Breast epithelium (tissue), 4 donors: ENCODE measurements around the gene TLE1. TPM values are rescaled to one million over a fixed set of nuclear protein-coding genes. Genes with fewer than 3 reads are reported as not detected.

Source experiments
- DNase-seq, 2 donors: peaks; one replicate each; pipeline ENCODE4 v3.0.0-alpha.2; 2019; ENCODE audit warnings: low spot score in 2 of 2
- H3K27ac ChIP-seq, 2 donors: fragments of 200-600 bp; sonication (generic) in 1 of 2; one replicate each; pipeline ENCODE4 v1.5.1; 2016 to 2019; ENCODE audit warnings: mild to moderate bottlenecking in 1 of 2
- H3K27me3 ChIP-seq, 2 donors: fragments of 200-600 bp; sonication (generic) in 1 of 2; one replicate each; pipeline versions ENCODE4 v1.5.1 to v1.6.0; 2017 to 2019; ENCODE audit warnings: control low read depth in 1 of 2, mild to moderate bottlenecking in 1 of 2
- H3K36me3 ChIP-seq: fragments of 200-600 bp; one replicate; pipeline ENCODE4 v1.5.1; 2019
- H3K4me1 ChIP-seq, 2 donors: fragments of 200-600 bp; sonication (generic); one replicate each; pipeline ENCODE4 v1.5.1; 2016 to 2019; ENCODE audit warnings: control low read depth in 1 of 2
- H3K4me3 ChIP-seq, 3 donors: fragments of 200-600 bp; sonication (generic); 1 replicate in 2 of 3; 2 replicates in 1 of 3; pipeline ENCODE4 v1.5.1; 2016 to 2019; ENCODE audit warnings: mild to moderate bottlenecking in 3 of 3, moderate library complexity in 2 of 3
- H3K9me3 ChIP-seq, 2 donors: fragments of 200-600 bp; sonication (generic) in 1 of 2; one replicate each; pipeline ENCODE4 v1.5.1; 2016 to 2019; ENCODE audit warnings: control low read depth in 1 of 2
- POLR2A ChIP-seq: fragments of 450-650 bp; IDR thresholded peaks from one replicate; pipeline ENCODE4 v1.6.1; 2016; ENCODE audit warnings: antibody characterized with exemption, mild to moderate bottlenecking, moderate library complexity
- POLR2AphosphoS5 ChIP-seq, 3 donors: sonication (generic); formaldehyde crosslinking; IDR thresholded peaks; one replicate each; pipeline ENCODE4 v1.6.1; 2017; ENCODE audit warnings: antibody characterized with exemption in 3 of 3
- intact Hi-C: fragments of 100-400 bp; cut with DNase I; formaldehyde crosslinking; loops from one replicate; pipeline ENCODE4 v1.15.1; 2023; ENCODE audit warnings: low total_unique reads
- total RNA-seq, 3 donors: library from RNA; depleted of rRNA; stranded (reverse); fragments of >200 nt; gene quantifications; one replicate each; pipeline ENCODE4 v1.1.0, GENCODE V29; 2016
- TF ChIP-seq, protein P1 (sequence below), 3 donors: fragments of 450-650 bp; IDR thresholded peaks; one replicate each; pipeline ENCODE4 v1.5.1; 2016 to 2017; ENCODE audit warnings: antibody characterized with exemption in 3 of 3, mild to moderate bottlenecking in 3 of 3, moderate library complexity in 3 of 3

TLE1 gene
- total RNA-seq, 3 donors from 2014 or later: 41.1 to 52.1 (median 47.4) TPM

GRCh38 chr9:81537964-81538363 is 151.4 kb downstream of the TLE1 start:
- no peak overlapping the region for H3K27ac ChIP-seq
- H3K4me3 ChIP-seq: no peak overlapping the region
- no peaks in the 10 kb centered on the region for H3K36me3 ChIP-seq
- TF ChIP-seq POLR2A (no peak), POLR2AphosphoS5 (IDR thresholded peaks at IDR 0.05) (no peak)
- TF ChIP-seq, protein P1, sequence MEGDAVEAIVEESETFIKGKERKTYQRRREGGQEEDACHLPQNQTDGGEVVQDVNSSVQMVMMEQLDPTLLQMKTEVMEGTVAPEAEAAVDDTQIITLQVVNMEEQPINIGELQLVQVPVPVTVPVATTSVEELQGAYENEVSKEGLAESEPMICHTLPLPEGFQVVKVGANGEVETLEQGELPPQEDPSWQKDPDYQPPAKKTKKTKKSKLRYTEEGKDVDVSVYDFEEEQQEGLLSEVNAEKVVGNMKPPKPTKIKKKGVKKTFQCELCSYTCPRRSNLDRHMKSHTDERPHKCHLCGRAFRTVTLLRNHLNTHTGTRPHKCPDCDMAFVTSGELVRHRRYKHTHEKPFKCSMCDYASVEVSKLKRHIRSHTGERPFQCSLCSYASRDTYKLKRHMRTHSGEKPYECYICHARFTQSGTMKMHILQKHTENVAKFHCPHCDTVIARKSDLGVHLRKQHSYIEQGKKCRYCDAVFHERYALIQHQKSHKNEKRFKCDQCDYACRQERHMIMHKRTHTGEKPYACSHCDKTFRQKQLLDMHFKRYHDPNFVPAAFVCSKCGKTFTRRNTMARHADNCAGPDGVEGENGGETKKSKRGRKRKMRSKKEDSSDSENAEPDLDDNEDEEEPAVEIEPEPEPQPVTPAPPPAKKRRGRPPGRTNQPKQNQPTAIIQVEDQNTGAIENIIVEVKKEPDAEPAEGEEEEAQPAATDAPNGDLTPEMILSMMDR (IDR thresholded peaks at IDR 0.05): no peak
- no peaks in the 10 kb centered on the region for H3K27me3 ChIP-seq
- no peak for DNase-seq
- no peaks in the 10 kb centered on the region for H3K9me3 ChIP-seq
- intact Hi-C loops: no loop called here
- no peaks in the 10 kb centered on the region for H3K4me1 ChIP-seq

- H3K9me3 ChIP-seq: no peaks in the 10 kb centered on the region
Measured at GRCh38 chr9:81536242-81537025, 152.9 kb downstream of the TLE1 start.

DNA sequence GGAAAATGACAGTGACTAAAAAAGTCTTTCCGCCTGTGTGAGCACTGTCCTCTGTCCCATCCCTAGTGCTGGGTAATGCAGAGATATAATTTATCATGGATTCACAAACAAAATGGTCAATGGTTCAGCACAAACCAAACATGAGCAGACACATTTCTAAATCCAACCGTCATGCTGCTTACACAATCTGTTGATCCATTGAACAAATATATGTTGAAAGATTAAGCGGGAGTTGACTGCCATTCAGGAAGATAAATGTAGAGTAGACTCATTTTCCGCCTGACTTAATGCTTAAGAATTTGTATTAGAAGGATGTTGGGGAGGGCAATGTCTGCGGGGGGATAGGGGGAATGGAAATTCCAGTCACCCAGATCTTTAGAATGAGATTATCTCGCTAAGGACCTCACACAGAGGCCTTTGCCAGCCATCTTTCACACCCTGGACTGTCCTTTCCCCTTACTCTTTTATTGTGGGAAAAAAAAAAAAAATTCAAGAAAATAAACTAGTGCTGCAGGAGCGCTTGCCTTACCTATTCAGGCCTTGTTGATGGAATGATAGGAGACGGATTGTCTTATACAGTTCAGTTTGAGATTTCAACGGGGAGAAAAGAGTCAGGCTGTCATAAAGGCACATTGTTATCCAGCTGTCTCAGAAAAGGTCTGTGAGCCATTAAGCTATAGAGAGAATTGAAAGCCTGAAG is 153.7 kb downstream of the TLE1 start:
- no peaks in the 10 kb centered on the region for H3K27me3 ChIP-seq
- H3K4me3 ChIP-seq: no peak overlapping the region
- TF ChIP-seq POLR2AphosphoS5 (IDR thresholded peaks at IDR 0.05) (no peak), POLR2A (no peak)
- TF ChIP-seq, protein P1 (IDR thresholded peaks at IDR 0.05): no peak
- H3K36me3 ChIP-seq: no peaks in the 10 kb centered on the region
- H3K9me3 ChIP-seq: no peaks in the 10 kb centered on the region
- no peak for DNase-seq
- H3K4me1 ChIP-seq: no peaks in the 10 kb centered on the region
- intact Hi-C loops: no loop called here
- H3K27ac ChIP-seq: no peak overlapping the region

More at GRCh38 chr9:81536242-81537025, 152.9 kb downstream of the TLE1 start:
- Histone ChIP-seq H3K36me3 (no peaks in the 10 kb centered on the region), H3K4me1 (no peaks in the 10 kb centered on the region), H3K27ac (no peak overlapping the region), H3K27me3 (no peaks in the 10 kb centered on the region), H3K4me3 (no peak overlapping the region)
- DNase-seq: no peak
- intact Hi-C loops: no loop called here
- no peak for TF ChIP-seq POLR2AphosphoS5 (IDR thresholded peaks at IDR 0.05)
- TF ChIP-seq POLR2A: no peak
- TF ChIP-seq, protein P1 (IDR thresholded peaks at IDR 0.05): no peak

DNA sequence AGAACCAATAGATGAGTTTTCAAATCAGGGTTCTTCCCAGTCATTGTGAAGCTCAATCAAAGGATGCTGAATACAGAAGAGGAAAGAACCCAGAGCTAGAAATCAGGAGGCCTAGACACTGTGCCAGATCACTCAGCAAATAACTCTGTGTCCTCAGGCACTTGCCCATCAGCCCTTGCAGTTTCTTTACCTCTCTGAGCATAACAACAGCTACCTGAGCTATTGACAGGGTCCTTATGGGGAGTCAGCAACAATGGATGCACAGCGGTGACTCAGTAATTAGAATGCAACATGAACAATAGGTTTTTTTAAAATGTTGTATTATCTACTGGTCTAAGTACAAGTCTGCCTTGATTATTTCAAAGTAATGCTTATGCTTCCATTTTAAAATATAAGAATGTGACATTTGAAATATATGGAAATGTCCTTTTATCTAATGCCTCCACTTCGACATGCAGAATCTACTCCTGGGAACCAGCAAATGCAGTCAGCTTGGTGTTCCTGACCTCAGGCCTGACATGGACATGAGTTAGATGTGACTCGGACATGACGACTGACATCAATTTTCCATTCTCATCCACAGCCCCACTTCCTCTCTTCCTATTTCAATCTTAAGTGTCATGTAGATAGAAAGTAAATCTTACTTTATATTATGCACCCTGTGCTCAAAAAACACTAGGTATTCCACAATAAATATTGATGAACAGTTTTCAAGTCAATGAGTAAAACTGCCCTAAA is 155.0 kb downstream of the TLE1 start:
- H3K4me3 ChIP-seq: no peak overlapping the region
- DNase-seq: no peak
- no peaks in the 10 kb centered on the region for H3K36me3 ChIP-seq
- intact Hi-C loops: no loop called here
- no peaks in the 10 kb centered on the region for H3K9me3 ChIP-seq
- TF ChIP-seq POLR2AphosphoS5 (IDR thresholded peaks at IDR 0.05): no peak
- no peak for TF ChIP-seq POLR2A
- TF ChIP-seq, protein P1 (IDR thresholded peaks at IDR 0.05): no peak
- H3K27ac ChIP-seq: no peak overlapping the region
- H3K27me3 ChIP-seq: no peaks in the 10 kb centered on the region
- no peaks in the 10 kb centered on the region for H3K4me1 ChIP-seq

Other genes with a start within 250 kb of the TLE1 start
- gene SPATA31D4, start 238.9 kb upstream of the TLE1 start, total RNA-seq: not detected